Activated B cell treated with CpG ODN at 0.5 μM for 24 hours (primary cell): ENCODE data around the gene PIGV. TPM values are rescaled to one million over a fixed set of nuclear protein-coding genes. Genes with fewer than 3 reads are reported as not detected.

Source experiments
- ATAC-seq: fragments of 200-7000 bp; cut with Tn5 transposase; one replicate; pipeline ENCODE4 v1.10.0; 2021; ENCODE audit warnings: low read depth, mild to moderate bottlenecking, moderate library complexity
- CTCF ChIA-PET: fragments of 350-600 bp; sonication (Branson Sonifier 250); formaldehyde crosslinking; loops from one replicate; lab custom pipeline; 2021; ENCODE audit warnings: antibody characterized with exemption; lab: Charles Lee
- POLR2A ChIA-PET: fragments of 350-600 bp; sonication (Branson Sonifier 250); formaldehyde crosslinking; loops from one replicate; lab custom pipeline; 2021; ENCODE audit warnings: antibody characterized with exemption; lab: Charles Lee
- DNase-seq: peaks from one replicate; pipeline ENCODE4 v3.0.0; 2022
- H3K27ac Mint-ChIP-seq: one replicate; pipeline ENCODE4 v1.8.0; 2020; ENCODE audit warnings: mixed read lengths
- H3K27me3 Mint-ChIP-seq: one replicate; pipeline ENCODE4 v1.8.0; 2021; ENCODE audit warnings: mixed read lengths
- H3K36me3 Mint-ChIP-seq: one replicate; pipeline ENCODE4 v1.8.0; 2021; ENCODE audit warnings: low read depth, mixed read lengths
- H3K4me1 Mint-ChIP-seq: one replicate; pipeline ENCODE4 v1.8.0; 2021; ENCODE audit warnings: mixed read lengths
- H3K4me3 Mint-ChIP-seq: one replicate; pipeline ENCODE4 v1.8.0; 2020; ENCODE audit warnings: mild to moderate bottlenecking, mixed read lengths
- H3K9me3 Mint-ChIP-seq: one replicate; pipeline ENCODE4 v1.8.0; 2020; ENCODE audit warnings: mixed read lengths
- intact Hi-C: fragments of 100-400 bp; cut with micrococcal nuclease; formaldehyde crosslinking; loops from one replicate; pipeline ENCODE4 v1.15.1; 2024
- total RNA-seq: library from RNA; stranded (reverse); gene quantifications from 2 replicates; pipeline ENCODE4 v1.2.3, GENCODE V29; 2022
- TF ChIP-seq, protein P1 (sequence below): fragments of 200-600 bp; IDR thresholded peaks from one replicate; pipeline ENCODE4 v1.8.0; 2022; ENCODE audit warnings: antibody characterized with exemption, mild to moderate bottlenecking

PIGV gene
- total RNA-seq, 1 donor from 2014 or later: 35.4 TPM

DNA sequence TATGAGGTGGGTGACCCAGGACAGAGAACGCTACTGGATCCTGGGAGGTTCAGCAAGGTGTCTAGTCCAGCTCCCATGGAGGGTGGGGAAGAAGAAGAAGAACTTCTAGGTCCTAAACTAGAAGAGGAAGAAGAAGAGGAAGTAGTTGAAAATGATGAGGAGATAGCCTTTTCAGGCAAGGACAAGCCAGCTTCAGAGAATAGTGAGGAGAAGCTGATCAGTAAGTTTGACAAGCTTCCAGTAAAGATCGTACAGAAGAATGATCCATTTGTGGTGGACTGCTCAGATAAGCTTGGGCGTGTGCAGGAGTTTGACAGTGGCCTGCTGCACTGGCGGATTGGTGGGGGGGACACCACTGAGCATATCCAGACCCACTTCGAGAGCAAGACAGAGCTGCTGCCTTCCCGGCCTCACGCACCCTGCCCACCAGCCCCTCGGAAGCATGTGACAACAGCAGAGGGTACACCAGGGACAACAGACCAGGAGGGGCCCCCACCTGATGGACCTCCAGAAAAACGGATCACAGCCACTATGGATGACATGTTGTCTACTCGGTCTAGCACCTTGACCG lies 8.6 kb upstream of the PIGV start:
- H3K36me3 Mint-ChIP-seq: peaks cover 88% of the 10 kb centered on the region

DNA sequence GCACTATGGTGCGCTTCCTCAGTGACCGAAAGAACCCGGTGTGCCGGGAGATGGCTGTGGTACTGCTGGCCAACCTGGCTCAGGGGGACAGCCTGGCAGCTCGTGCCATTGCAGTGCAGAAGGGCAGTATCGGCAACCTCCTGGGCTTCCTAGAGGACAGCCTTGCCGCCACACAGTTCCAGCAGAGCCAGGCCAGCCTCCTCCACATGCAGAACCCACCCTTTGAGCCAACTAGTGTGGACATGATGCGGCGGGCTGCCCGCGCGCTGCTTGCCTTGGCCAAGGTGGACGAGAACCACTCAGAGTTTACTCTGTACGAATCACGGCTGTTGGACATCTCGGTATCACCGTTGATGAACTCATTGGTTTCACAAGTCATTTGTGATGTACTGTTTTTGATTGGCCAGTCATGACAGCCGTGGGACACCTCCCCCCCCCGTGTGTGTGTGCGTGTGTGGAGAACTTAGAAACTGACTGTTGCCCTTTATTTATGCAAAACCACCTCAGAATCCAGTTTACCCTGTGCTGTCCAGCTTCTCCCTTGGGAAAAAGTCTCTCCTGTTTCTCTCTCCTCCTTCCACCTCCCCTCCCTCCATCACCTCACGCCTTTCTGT lies 7.3 kb upstream of the PIGV start:
- ChIA-PET POLR2A (interaction anchor here (0.6 to 0.7 kb wide), 2 partner anchors 15 to 73 kb away, joined by 3 to 4 read pairs; no protein-coding TSS in a partner anchor), CTCF (interaction anchor here (3.2 kb wide), 1 partner anchor 9 kb away, joined by 17 read pairs; no protein-coding TSS in a partner anchor)
- peaks cover 27% of the 10 kb centered on the region for H3K4me1 Mint-ChIP-seq
- DNase-seq (no peak), ATAC-seq (no peak)
- H3K27me3 Mint-ChIP-seq: no peaks in the 10 kb centered on the region
- H3K4me3 Mint-ChIP-seq: no peak overlapping the region
- peak overlapping the region; percentile 73 for H3K27ac Mint-ChIP-seq
- TF ChIP-seq, protein P1, sequence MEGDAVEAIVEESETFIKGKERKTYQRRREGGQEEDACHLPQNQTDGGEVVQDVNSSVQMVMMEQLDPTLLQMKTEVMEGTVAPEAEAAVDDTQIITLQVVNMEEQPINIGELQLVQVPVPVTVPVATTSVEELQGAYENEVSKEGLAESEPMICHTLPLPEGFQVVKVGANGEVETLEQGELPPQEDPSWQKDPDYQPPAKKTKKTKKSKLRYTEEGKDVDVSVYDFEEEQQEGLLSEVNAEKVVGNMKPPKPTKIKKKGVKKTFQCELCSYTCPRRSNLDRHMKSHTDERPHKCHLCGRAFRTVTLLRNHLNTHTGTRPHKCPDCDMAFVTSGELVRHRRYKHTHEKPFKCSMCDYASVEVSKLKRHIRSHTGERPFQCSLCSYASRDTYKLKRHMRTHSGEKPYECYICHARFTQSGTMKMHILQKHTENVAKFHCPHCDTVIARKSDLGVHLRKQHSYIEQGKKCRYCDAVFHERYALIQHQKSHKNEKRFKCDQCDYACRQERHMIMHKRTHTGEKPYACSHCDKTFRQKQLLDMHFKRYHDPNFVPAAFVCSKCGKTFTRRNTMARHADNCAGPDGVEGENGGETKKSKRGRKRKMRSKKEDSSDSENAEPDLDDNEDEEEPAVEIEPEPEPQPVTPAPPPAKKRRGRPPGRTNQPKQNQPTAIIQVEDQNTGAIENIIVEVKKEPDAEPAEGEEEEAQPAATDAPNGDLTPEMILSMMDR: no peak
- H3K9me3 Mint-ChIP-seq: no peaks in the 10 kb centered on the region
- intact Hi-C loops: no loop called here
- H3K36me3 Mint-ChIP-seq: peaks cover 75% of the 10 kb centered on the region

More for the DNA sequence above, 8.6 kb upstream of the PIGV start:
- ChIA-PET CTCF (interaction anchor here (0.9 to 3.2 kb wide), 3 partner anchors 10 to 82 kb away, joined by 3 to 17 read pairs (median 3); no protein-coding TSS in a partner anchor), POLR2A (interaction anchor here (1.1 to 1.4 kb wide), 3 partner anchors 81 to 177 kb away, joined by 3 to 6 read pairs (median 3); no protein-coding TSS in a partner anchor)
- ATAC-seq (no peak), DNase-seq (no peak)
- TF ChIP-seq, protein P1: no peak
- Mint-ChIP-seq H3K4me1 (peaks cover 15% of the 10 kb centered on the region), H3K4me3 (no peak overlapping the region), H3K27me3 (no peaks in the 10 kb centered on the region), H3K27ac (peak overlapping the region; percentile 56), H3K9me3 (no peaks in the 10 kb centered on the region)
- intact Hi-C loops: no loop called here

DNA sequence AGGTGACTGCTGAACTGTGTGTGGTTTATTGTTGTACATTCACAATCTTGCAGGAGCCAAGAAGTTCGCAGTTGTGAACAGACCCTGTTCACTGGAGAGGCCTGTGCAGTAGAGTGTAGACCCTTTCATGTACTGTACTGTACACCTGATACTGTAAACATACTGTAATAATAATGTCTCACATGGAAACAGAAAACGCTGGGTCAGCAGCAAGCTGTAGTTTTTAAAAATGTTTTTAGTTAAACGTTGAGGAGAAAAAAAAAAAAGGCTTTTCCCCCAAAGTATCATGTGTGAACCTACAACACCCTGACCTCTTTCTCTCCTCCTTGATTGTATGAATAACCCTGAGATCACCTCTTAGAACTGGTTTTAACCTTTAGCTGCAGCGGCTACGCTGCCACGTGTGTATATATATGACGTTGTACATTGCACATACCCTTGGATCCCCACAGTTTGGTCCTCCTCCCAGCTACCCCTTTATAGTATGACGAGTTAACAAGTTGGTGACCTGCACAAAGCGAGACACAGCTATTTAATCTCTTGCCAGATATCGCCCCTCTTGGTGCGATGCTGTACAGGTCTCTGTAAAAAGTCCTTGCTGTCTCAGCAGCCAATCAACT lies 6.4 kb upstream of the PIGV start:
- ChIA-PET POLR2A (interaction anchor here (0.6 to 1.2 kb wide), 4 partner anchors 15 to 84 kb away, joined by 3 to 5 read pairs (median 4); no protein-coding TSS in a partner anchor), CTCF (interaction anchor here (0.6 to 1.2 kb wide), 3 partner anchors 8 to 179 kb away, joined by 3 to 4 read pairs (median 3); no protein-coding TSS in a partner anchor)
- DNase-seq: no peak
- Mint-ChIP-seq H3K4me3 (no peak overlapping the region), H3K9me3 (no peaks in the 10 kb centered on the region), H3K4me1 (peaks cover 36% of the 10 kb centered on the region), H3K27me3 (no peaks in the 10 kb centered on the region), H3K36me3 (peaks cover 67% of the 10 kb centered on the region), H3K27ac (peak overlapping the region; percentile 62)
- intact Hi-C loops: no loop called here
- no peak for ATAC-seq
- TF ChIP-seq, protein P1: no peak

DNA sequence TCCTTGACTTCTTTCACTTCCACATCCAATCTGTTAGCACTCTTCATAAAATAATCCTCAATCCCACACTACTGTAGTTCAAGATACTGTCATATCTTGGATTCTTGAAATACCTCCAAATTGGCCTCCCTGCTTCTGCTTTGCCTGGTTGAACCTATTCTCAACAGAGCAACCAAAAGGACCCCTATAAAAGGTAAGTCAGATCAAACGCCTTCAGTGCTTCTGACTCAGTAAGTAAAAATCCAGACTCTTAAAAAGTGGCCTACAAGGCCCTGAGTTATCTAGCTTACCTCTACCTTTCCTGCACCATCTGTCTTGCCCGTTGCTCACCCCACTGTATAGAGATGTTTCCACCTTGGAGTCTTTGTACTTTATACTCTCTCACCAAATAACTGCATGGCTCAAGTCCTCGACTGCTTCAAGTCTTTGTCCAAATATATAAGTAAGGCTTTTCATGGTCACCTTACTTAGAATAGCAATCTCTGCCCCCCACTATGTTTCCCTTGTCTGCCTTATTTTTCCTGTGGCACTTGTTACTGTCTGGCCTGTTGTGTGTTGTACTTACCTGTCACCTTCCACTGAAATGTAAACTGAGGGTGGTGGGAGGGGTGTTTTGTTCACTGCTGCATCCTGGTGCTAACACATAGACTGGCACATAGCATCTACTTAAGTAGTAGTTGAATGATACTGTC lies 5.1 kb upstream of the PIGV start:
- Mint-ChIP-seq H3K27ac (peak overlapping the region; percentile 76), H3K9me3 (no peaks in the 10 kb centered on the region), H3K27me3 (no peaks in the 10 kb centered on the region), H3K4me3 (no peak overlapping the region), H3K36me3 (peaks cover 59% of the 10 kb centered on the region), H3K4me1 (peaks cover 46% of the 10 kb centered on the region)
- DNase-seq (no peak), ATAC-seq (no peak)
- TF ChIP-seq, protein P1: no peak
- intact Hi-C loops: no loop called here
- ChIA-PET POLR2A (interaction anchor here (8.7 kb wide), 1 partner anchor 86 kb away, joined by 308 read pairs; the partner anchor contains the start of gene ARID1A), CTCF (interaction anchor here (1.7 kb wide), 1 partner anchor 105 kb away, joined by 5 read pairs; no protein-coding TSS in a partner anchor)
